HG03196 (cell line): ENCODE measurements around the gene PAX5.

Experiments used
- ATAC-seq: cut with Tn5 transposase; IDR thresholded peaks from one replicate; pipeline ENCODE4 v1.9.1; 2021; ENCODE audit not compliant: unreplicated experiment

Gene PAX5

GRCh38 chr9:36905101-36906066, 128.7 kb downstream of the PAX5 start:
- no peak for ATAC-seq

GRCh38 chr9:36903541-36904435, 130.3 kb downstream of the PAX5 start:
- ATAC-seq: no peak

DNA sequence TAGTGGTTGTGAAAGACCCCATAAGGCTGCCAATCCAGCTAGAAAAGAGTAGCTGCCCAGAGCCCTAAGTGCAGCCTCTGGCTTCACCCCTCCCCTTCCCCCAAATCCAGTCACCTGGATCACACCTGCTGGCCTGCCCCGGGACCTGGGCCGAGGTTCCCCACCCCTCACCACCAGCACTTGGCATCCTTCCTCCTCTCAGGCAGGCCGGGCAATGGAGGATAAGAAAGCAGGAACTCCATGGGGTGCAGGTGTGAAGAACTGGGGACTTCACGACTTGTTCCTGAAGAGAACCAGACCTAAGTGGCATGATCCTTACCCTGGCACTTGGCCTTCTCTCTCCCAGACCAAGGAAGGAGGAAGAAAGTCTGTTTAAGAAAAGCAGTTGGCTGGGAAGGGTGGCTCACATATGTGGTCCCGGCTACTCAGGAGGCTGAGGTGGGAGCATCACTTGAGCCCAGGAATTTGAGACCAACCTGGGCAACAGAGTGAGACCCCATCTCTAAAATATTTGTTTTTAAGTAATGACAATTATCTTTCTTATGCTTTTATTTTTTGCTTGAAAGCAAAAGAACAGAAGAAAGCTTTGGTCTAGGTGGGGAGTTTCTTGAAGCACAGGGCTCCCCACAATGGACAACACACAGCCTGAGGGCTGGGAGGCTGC, 131.1 kb downstream of the PAX5 start:
- no peak for ATAC-seq

GRCh38 chr9:36902080-36902716, 131.9 kb downstream of the PAX5 start:
- ATAC-seq: no peak

DNA sequence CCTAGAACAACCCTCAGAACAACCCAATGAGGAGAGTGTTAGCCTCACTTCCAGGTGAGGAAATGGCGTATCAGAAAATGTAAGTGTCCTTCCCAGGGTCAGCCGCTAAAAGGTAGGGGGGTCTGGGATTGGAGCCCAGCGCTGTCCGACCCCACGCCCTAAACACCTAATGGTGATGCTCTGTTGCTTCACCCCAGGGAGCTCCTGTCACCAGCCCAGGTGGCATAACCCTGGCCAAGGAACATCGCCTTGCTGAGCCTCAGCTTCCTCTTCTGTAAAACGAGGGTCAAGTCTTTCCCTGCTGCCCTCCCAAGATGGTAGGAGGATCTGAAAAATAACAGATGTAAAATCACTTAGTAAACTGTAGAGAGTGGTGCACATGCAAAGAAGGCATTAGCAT, 132.5 kb downstream of the PAX5 start:
- ATAC-seq: no peak

DNA sequence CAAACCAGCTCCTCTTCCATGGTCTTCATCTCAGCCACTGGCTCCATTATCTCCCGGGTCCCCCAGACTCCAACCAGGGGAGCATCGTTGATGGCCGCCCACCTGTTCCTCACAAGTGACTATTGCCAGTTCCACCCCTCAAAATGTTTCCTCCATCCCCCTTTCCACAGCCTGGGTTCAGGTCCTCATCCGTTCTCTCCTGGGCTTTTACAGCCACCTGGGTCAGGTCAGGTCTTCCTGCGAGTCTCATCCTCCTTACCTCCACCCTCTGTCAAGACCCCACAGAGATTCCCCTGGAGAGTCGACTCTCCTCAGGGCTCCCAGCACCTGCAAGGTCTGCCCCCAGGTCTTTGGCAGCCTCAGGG, 133.2 kb downstream of the PAX5 start:
- ATAC-seq: no peak

DNA sequence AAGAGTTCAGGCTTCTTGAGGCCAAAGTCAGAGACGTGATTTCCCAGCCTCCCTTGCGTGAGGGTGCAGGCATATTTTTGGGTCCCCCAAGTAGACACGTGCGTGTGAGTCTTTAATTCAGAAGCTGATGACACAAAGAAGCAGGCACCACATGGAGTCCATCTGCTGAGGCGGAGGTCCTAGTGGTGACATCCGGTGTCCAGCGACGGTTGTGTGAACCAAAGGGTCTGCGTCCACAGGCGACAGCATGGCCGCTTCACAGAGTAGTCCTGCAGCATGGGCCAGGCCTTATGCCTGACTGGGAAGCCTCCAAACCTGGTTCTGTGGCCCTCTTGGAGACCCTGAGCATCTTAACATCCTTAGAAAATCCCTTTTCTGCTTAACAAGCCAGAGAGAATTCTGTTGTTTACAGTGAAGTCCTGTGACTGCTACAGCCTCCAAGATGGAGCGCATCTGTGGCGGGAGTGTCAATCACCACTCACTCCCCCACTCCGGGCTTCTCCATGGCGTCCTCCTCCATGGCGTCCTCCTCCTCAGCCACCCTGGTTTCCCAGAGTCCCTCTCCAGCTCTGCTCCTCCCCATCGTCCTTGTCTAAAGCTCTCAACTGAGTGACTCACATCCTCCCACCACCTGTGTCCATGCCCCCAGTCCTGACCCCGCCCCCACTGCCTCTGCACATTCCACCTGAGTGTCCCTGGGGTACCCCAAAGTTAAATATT, 133.8 kb downstream of the PAX5 start:
- ATAC-seq: no peak

DNA sequence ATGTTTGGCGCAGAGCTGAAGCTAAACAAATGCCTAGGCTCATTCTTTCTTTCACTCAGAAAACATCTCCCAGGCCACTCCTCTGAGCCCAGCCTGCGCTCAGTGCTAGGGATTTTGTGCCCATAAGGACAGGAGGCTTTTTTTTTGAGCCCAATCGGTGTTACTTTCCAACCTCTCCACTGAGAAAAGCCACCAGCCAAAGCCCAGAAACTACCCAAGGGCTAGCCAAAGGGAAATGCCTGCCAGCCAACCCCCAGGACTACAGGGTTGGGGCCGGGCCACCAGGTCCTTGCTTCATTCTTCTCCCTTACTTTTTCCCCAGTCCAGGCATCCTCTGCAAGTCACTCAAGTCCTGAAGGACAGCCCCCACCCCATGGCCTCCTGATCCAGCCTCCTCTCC, 134.7 kb downstream of the PAX5 start:
- no peak for ATAC-seq

DNA sequence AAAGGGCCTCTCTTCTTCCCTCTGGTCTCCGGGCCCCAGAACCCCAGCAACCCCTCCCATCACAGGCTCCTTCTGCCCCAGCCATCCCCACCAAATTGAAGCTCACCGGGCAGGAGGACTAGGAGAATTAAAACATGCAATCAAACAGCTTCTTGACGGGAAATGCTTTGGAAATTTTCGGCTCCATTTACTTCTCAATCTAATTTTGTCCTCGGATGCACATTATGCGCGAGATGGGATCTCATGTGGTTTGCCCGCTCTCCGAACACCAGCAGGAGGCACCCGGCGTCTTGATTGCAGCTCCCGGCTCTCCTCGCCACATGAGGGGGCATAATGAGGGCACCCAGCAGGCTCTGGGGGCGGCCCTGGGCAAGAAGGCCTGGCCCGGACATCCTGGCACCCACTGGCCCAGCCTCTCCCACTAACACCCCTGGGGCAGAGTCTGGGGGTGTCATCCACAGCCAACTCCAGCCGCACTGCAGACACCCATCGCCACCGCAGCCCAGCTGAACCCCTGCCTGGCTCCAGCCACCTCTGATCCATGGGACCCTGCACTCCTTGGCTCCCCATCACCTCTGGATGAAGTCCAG, 135.5 kb downstream of the PAX5 start:
- ATAC-seq: no peak

GRCh38 chr9:36897478-36897877, 136.6 kb downstream of the PAX5 start:
- no peak for ATAC-seq

DNA sequence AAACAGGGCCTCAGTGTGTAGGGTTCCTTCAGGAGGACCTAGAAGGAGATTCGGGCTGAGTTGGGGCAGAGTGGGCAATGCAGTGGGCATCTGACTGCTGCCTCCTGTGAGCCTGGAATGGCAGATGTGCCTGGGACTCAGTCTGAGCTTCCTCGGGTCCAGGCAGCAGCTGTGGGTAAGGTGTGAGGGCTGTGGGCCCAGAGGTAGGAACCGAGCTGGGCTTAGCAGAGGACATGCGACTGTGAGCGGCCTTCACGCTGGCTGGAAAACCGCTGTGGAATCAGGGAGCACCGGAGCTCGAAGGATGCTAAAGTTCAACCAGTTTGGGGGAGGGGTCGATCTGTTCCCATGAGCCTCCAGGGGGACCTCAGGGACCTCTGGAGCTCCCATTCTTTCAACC, 137.0 kb downstream of the PAX5 start:
- no peak for ATAC-seq

GRCh38 chr9:36896296-36896695, 137.8 kb downstream of the PAX5 start:
- no peak for ATAC-seq

GRCh38 chr9:36895744-36896260, 138.3 kb downstream of the PAX5 start:
- ATAC-seq: no peak

DNA sequence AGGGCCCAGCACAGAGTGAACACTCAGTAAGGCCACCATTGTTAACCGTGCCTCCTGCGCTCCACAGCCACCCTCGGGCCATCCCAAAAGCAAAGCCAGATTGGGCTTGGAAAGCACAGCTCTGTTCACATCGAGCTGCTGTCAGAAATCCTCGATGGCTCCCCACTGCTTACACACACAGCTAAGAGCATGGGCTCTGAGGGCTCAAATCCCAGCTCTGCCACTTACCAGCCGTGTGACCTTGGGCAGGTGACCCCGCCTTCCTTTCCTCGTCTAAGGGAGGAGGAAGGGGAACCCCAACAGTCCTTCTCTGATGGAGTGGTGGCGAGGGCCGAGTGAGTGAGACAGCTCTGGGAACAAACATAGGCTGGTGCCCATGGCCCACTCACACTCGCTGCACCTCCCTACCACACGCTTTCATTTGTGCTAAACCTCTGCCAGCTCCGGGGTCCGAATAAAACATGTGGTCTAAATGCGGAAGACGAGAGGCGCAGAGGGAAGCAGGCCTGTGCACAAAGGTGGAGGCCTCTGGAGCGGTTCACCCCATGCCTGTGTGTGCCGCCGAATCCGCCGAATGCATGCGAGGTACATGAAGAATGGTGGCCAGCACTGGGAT, 139.3 kb downstream of the PAX5 start:
- ATAC-seq: no peak

- ATAC-seq: no peak
Measured at GRCh38 chr9:36893911-36894310, 140.2 kb downstream of the PAX5 start.

- no peak for ATAC-seq
Measured at GRCh38 chr9:36893184-36893583, 140.9 kb downstream of the PAX5 start.

DNA sequence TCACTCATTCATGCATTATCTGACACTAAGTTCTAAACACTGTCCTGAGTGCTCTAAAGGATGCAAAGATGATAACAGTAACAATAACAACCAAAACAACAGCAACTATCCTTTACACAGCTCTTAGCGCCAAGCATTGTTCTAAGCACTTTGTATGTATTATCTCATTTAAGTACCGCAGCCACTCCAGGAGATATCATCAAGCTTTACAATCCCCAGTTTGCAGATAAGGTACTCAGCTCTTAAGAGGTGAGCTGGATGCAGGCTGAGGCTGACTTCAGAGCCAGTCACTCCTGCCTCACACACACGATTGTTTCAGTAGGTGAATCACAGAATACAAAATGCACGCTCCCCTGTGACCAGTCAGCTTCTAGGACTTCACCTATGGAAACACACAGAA, 141.8 kb downstream of the PAX5 start:
- no peak for ATAC-seq

DNA sequence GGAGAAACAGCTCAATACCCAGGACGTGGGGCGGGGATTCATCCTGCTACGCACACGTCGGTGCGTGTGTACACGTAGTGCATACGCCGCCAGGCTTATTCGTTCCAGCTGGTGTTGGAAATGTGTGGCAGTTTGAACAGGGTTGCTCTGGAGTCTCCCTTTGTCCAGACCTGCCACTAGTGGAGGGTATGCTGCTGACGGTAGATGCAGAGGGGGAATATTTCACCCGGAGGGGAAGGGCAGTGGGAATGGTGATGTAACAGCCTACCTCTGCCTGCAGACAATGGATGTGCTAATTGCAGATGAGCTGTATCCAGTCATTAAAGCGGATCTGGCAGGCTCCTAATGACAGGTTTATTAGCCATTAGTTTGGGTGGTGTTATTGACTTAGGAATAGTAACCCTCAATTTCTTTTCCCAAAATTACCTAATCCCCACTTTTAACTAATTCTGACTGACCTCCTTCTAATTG, 142.7 kb downstream of the PAX5 start:
- ATAC-seq: no peak

- no peak for ATAC-seq
Measured at GRCh38 chr9:36889844-36890243, 144.2 kb downstream of the PAX5 start.
